Prostate gland (tissue), 2 donors: ENCODE data around the gene MRNIP.

ENCODE experiments used
- CTCF ChIP-seq, 4 experiments: fragments of 200-600 bp in 2 of 4; fragments of 450-650 bp in 2 of 4; sonication (generic) in 2 of 4; IDR thresholded peaks; 1 replicate in 3 of 4; 2 replicates in 1 of 4; pipeline ENCODE4 v1.5.1; 2016 to 2019; ENCODE audit warnings: antibody characterized with exemption in 4 of 4, mild to moderate bottlenecking in 2 of 4, moderate library complexity in 2 of 4
- POLR2A ChIP-seq: fragments of 450-650 bp; IDR thresholded peaks from one replicate; pipeline ENCODE4 v1.6.1; 2016; ENCODE audit warnings: antibody characterized with exemption, mild to moderate bottlenecking

- TF ChIP-seq CTCF (IDR thresholded peaks at IDR 0.05) (no peak), POLR2A (no peak)
These were observed 42.8 kb upstream of the MRNIP start for GRCh38 chr5:179901462-179901861.
